ENCODE measurements around the gene MID1.

DNA sequence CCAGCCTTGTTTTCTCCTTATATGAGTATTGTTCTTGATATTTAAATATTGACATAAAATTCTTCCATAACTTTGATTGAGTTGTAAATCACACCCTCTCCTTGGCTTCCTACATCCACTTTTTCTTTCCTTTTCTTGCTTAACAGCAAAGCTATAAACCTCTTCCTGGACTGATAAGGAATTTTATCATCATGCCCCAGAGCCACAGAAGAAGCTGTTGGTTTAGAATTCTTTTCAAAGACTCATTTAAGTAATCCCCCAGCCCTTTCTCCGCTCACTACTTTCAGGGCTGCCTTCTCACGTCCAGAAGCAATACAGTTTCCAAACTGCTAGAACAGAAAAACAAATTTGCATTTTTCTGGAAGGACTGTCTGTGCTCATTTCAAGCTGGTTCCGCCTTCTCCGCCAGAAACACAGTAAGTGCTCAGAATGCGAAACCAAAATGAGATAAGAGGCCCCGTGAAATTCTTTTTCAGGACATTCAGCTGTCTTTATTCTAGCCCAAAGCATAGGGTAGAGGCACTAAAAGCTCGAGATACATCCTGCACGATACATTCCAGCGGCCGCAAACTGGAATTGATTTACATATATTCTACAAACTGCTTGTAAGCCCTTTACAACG lies 849 bp downstream of the MID1 start:
- TF ChIP-seq CTCF (IDR thresholded peaks at IDR 0.05) (no peak), POLR2A (IDR thresholded peaks at IDR 0.05) (no peak)

Data from tibial nerve (tissue), 3 donors.